Epithelial cell of esophagus (primary cell): ENCODE data around the gene HOXC10.

ENCODE experiments used
- DNase-seq: peaks from one replicate; pipeline ENCODE4 v3.0.0; 2010; ENCODE audit warnings: low read depth
- H3K4me3 ChIP-seq: 2 replicates; pipeline ENCODE4 v1.5.1; 2011; ENCODE audit warnings: mild to moderate bottlenecking, low read length, control low read depth
- TF ChIP-seq, protein P1 (sequence below): IDR thresholded peaks from 2 replicates; pipeline ENCODE4 v1.5.1; 2011; ENCODE audit warnings: low read depth, mild to moderate bottlenecking, low read length, control low read depth, inconsistent platforms; ENCODE audit not compliant: insufficient read depth; ENCODE audit errors: missing control alignments

HOXC10 gene

DNA sequence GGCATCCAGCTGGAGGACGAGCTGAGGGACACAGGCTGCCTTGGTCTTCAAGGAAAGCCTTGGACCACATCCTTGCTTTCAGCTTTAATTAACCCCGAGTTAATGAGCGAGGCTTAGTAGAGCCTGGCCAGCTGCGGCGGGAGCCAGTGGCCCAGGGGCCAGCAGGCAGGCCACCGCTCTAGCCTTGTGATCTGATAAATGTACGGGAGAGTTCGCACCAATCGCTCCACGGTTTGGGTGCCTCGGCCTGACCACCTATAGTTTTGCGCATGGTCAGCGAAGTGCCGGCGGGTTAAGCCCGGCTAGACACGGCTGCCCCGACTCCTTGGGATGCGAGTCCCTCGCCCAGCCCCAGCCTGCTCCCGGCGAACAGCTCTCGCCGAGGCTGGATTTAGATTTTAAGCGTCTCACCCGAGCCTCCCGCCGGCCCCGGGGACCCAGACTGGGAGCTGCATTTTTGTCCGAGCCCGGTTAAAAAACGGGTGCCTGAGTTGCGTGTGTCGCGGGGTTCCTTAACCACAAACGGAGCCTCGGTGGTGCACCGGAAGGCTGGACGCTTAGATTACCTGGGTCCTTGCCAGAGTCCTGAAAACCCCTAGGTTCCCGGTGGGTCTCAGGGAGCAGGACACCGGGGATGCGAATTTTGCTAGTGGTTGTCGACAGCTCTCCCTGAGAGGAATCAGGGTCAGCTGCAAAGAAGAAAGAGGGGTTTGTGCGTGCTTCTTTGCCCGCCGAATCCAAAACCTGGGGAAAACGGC, 33.2 kb upstream of the HOXC10 start:
- TF ChIP-seq, protein P1, sequence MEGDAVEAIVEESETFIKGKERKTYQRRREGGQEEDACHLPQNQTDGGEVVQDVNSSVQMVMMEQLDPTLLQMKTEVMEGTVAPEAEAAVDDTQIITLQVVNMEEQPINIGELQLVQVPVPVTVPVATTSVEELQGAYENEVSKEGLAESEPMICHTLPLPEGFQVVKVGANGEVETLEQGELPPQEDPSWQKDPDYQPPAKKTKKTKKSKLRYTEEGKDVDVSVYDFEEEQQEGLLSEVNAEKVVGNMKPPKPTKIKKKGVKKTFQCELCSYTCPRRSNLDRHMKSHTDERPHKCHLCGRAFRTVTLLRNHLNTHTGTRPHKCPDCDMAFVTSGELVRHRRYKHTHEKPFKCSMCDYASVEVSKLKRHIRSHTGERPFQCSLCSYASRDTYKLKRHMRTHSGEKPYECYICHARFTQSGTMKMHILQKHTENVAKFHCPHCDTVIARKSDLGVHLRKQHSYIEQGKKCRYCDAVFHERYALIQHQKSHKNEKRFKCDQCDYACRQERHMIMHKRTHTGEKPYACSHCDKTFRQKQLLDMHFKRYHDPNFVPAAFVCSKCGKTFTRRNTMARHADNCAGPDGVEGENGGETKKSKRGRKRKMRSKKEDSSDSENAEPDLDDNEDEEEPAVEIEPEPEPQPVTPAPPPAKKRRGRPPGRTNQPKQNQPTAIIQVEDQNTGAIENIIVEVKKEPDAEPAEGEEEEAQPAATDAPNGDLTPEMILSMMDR = no peak
- DNase-seq = no peak
- no peak overlapping the region for H3K4me3 ChIP-seq

DNA sequence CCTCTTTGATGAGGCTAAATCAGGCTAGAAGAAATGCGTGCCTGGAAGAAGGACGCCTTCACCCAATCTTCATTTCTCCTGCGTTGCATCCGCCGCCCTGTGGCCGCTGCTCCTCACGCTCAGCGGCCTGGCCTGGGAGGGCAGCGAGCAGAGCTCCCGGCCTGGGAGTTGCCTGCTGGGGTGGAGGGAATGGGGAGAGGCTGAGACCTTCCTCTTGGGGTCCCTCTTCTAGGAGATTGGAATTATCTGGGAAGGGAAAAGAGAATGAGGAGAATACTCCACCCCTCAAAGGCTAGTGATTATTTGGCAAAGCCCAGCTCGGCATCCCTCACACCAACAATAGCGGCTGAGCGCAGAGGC, 32.6 kb upstream of the HOXC10 start:
- TF ChIP-seq, protein P1 = no peak
- DNase-seq = peak; percentile 8
- no peak overlapping the region for H3K4me3 ChIP-seq

DNA sequence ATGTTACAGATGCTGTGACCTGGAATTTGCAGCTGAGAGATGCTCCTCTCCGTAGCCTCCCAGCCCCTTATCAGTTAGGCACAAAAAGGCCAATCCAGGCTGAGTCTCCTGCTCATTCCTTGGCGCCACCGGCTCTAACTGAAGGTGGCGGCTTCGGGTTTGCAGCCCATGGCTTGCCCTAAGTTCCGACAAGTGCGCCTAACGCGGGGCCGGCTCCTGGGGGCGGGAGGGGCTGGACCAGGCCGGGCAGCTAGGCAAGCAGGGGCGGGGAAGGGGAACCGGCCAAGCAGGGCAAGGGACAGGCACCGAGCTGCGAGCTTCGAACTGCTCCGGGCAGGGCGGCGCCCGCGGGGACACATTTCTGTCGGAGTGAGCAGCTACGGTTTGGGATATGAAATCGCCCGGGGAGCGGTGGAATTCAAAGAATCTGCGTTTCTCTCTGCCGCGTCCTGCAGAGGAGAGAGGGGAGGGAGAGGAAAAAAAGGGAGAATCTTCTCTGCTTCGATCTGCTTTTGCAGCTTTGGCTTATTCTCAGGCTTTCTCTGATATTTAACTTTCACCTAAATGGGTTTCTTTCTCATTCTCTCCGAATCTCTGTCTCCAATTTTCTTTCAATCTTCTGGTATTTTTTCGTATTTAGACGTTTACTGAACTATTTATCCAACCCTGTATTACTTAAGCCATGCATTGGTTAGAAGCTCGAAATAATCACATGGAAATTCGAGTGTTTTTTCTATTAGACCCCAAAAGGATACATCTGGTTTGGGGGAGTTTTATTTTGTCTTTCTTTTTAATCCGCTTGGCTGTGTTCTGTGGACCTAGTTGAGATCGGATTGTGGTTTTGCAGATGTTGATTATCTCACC, 31.8 kb upstream of the HOXC10 start:
- DNase-seq = no peak
- no peak overlapping the region for H3K4me3 ChIP-seq
- TF ChIP-seq, protein P1 = no peak

DNA sequence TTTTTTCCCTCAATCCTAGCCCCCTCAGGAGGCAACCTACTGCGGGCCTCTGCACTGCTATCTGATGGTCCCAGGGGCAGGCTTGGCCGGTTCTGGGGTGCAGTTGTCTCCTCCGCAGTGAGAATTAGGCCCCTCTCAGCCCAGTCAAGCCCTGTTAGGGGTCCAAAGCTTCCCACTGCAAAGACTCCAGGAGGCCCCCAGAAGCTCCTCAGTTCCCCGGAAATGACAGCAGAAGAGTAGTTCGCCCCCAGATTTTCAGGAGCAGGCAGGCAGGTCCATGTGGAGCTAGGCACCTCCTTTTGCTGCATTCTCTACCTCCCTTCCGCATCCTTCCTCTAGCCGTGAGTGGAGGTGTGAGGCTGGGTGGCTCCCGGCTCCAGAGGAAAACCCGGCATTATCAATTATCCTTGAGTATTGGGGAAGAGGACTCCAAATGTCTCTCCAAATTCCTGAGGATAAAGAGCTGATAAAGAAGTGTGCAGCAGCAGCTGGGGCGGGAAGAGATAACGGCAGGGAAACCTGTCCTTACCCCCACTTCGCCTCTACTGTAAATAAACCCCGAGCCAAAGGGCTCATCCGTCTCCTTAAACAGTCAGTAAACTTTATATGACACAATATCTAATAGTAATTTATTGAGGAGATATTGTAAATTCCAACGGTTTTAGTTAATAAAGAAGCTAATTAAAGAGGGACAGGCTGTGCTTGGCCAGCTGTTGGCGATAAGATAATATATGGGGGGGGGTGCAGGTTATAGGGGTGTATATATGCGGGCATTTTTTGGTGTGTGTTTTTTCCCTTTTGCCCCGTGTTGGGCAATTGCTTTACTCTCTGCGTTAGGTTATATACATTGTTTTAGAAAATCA, 30.9 kb upstream of the HOXC10 start:
- DNase-seq = no peak
- no peak overlapping the region for H3K4me3 ChIP-seq
- TF ChIP-seq, protein P1 = no peak

DNA sequence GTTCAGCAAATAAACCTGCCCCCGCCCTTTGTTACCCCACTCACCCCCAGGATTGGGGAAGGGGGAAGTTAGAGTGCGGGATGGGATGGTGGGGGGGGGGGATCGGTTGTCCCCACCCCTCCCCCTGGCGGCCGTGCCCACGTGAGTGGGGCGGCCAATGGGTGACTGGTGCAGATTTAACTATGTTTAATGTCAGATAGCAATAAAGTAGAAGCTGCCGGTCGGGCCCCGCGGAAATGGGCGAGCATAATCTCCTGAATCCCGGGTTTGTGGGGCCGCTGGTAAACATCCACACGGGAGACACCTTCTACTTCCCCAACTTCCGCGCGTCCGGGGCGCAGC, 30.3 kb upstream of the HOXC10 start, which contains the start of gene HOXC12:
HOXC12 (plus strand) TSS at position 210 of the 342 bp plus-strand sequence; CDS start at position 237, 27 bp downstream.
- no peak for DNase-seq
- TF ChIP-seq, protein P1 = no peak
- no peak within 1 kb of the TSS for H3K4me3 ChIP-seq

DNA sequence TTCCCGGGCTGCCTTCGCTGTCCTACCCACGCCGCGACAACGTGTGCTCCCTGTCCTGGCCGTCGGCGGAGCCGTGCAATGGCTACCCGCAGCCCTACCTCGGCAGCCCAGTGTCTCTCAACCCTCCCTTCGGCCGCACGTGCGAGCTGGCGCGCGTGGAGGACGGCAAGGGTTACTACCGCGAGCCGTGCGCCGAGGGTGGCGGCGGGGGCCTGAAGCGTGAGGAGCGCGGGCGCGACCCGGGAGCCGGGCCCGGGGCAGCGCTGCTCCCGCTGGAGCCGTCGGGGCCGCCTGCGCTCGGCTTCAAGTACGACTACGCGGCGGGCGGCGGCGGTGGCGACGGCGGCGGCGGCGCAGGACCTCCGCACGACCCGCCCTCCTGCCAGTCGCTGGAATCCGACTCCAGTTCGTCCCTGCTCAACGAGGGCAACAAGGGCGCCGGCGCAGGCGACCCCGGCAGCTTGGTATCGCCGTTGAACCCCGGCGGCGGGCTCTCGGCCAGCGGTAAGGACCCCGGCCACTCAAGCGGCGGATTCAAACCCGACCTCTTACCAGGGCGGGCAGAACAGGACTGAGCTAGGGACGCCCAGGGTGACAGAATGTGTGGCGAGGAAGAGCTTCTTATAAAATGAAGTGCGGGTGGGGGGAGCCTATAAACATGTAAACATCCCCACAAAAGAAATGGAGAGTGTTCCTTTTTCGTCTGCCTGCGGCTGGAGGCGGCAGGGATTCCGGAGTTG, 29.7 kb upstream of the HOXC10 start:
- no peak overlapping the region for H3K4me3 ChIP-seq
- TF ChIP-seq, protein P1 = no peak
- no peak for DNase-seq
